ENCODE results near the gene MYO16.
"Not testable (repeated sequence)": the region's sequence is repeated elsewhere in the genome, so short reads cannot be mapped to it uniquely, and the experiment has no call there.

The MYO16 gene

DNA sequence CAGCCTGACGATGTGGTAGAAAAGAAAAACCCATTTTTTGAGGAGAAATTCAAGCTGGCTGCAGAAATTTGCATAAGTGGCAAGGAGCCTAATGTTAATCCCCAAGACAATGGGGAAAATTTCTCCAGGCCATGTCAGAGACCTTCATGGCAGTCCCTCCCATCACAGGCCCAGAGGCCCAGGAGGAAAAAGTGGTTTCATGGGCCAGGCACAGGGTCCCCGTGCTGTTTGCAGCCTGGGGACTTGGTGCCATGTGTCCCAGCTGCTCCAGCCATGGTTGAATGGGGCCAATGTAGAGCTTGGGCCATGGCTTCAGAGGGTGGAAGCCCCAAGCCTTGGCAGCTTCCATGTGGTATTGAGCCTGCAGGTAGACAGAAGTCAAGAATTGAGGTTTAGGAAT lies 153.1 kb downstream of the MYO16 start:
- H3K9ac ChIP-seq (ENCODE audit: low read length); H3K4me3 ChIP-seq (ENCODE audit: low read length); H3K4me1 ChIP-seq (ENCODE audit: control insufficient read depth, insufficient read depth, low read length); H3K9me3 ChIP-seq (ENCODE audit: control insufficient read depth, low read length); H3K27me3 ChIP-seq (ENCODE audit: control insufficient read depth, insufficient read depth, low read length); H3K36me3 ChIP-seq (ENCODE audit: control insufficient read depth, insufficient read depth, low read length): not testable (repeated sequence)

DNA sequence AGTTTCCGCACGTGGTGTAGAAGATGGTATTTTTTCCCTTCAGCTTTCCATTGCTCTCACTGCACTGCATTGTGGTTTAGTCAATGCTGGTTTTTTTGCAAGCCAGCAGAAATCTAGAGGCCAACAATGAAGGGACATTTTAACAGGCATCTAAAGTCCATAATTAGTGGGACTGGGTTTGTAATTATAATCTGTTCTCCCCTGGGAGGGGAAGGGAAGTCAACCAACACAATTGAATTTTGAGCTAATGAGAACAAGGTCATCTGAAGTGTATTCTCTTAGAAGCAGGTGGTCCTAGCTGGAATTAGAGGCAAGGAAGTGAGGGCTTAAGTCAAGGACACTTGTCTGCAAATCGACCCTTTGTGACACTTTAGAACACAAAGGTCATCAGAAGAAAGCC lies 156.4 kb downstream of the MYO16 start:
- Histone ChIP-seq H3K36me3 (ENCODE audit: control insufficient read depth, insufficient read depth, low read length) (no peaks in the 10 kb centered on the region), H3K4me1 (ENCODE audit: control insufficient read depth, insufficient read depth, low read length) (no peaks in the 10 kb centered on the region), H3K9ac (ENCODE audit: low read length) (no peak overlapping the region), H3K27me3 (ENCODE audit: control insufficient read depth, insufficient read depth, low read length) (no peaks in the 10 kb centered on the region), H3K9me3 (ENCODE audit: control insufficient read depth, low read length) (no peaks in the 10 kb centered on the region), H3K4me3 (ENCODE audit: low read length) (no peak overlapping the region)

DNA sequence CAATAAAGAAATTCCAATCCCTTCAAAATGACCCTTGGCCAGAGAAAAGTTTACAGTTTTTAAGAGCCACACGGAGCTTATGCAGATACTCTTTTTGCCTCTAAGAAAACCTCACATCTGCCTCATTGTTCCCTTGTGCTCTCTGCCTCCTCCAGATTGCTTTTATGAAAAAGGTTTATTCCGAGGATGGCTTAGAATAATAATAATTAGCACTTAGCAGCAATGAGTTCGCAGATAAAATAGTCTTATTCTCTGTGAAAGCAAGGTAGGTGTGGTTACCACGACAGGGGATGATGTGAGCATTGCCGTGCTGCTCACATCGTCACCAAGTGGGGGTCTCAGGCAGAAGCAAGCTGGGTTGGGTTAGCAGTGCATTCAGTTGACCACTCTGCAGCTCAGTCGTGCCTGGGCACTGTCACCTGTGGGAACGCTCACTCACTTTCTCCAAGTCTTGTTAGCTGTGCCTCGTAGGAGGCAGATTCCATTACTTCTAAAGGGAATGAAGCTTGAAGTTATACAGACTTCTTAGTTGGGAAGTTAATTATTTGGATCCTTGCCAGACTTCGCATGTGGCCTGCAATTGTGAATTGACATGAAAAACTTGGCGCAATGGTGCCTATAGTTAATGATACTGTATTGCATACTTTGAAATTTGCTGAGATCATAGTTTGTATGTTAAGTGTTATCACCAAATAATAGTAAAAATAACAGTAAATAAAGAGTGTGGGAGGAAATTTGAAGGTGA lies 157.2 kb downstream of the MYO16 start:
- H3K4me3 ChIP-seq (ENCODE audit: low read length) = no peak overlapping the region
- H3K9me3 ChIP-seq (ENCODE audit: control insufficient read depth, low read length) = no peaks in the 10 kb centered on the region
- no peak overlapping the region for H3K9ac ChIP-seq (ENCODE audit: low read length)
- H3K27me3 ChIP-seq (ENCODE audit: control insufficient read depth, insufficient read depth, low read length) = no peaks in the 10 kb centered on the region
- H3K4me1 ChIP-seq (ENCODE audit: control insufficient read depth, insufficient read depth, low read length) = no peaks in the 10 kb centered on the region
- H3K36me3 ChIP-seq (ENCODE audit: control insufficient read depth, insufficient read depth, low read length) = no peaks in the 10 kb centered on the region

DNA sequence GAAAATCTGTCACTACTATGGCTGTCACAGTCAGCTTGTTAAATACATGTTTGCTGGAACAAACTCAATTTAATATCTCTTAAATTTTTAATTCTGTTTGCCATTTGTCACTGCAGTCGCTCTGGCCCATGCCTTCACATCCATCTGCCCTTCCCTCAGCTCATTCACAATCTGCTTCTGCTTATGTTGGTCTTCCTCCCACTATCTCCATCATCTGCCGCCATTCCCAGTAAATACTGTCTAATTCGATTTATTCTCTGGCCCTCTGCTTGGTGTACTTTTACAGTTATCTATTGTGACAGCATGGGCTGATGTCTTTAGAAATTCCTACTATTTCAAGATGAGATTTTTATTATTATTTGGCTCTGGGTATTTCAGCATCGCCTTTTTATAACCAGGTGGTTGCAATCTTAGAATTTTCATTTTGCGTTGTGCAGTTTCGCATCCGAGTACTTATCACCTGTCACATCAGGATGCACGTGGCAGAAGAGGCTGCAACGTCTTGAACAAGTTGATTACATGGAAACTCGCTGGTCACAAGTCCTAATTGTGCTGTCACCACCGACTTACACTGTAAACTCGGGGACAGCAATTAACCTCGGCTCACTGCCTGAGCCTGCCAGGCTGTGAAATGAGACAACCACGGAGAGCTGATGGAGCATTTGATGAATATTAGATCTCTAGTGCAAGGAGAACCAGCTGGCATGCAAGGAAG lies 158.4 kb downstream of the MYO16 start:
- Histone ChIP-seq H3K27me3 (ENCODE audit: control insufficient read depth, insufficient read depth, low read length) (no peaks in the 10 kb centered on the region), H3K4me3 (ENCODE audit: low read length) (no peak overlapping the region), H3K36me3 (ENCODE audit: control insufficient read depth, insufficient read depth, low read length) (no peaks in the 10 kb centered on the region), H3K9me3 (ENCODE audit: control insufficient read depth, low read length) (no peaks in the 10 kb centered on the region), H3K9ac (ENCODE audit: low read length) (no peak overlapping the region), H3K4me1 (ENCODE audit: control insufficient read depth, insufficient read depth, low read length) (no peaks in the 10 kb centered on the region)

DNA sequence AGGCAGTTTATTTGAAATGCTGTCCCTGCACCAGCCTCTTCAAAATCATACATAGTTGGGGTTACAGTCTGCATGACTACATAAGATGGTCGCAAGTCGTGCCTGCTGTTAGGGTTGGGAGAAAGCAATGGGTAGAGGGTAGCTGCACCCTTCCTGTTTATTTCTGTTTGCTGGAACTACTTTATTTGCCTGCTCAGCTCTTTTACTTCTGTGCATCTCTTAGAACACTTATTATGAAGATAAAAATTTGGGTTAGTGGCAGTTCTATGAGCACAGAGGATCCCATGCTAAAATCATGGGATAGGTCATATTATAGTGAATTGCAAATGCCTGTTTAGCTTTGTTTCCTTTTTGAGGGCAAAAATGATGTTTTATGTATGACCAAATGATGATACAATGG lies 160.1 kb downstream of the MYO16 start:
- Histone ChIP-seq H3K9ac (ENCODE audit: low read length) (no peak overlapping the region), H3K4me1 (ENCODE audit: control insufficient read depth, insufficient read depth, low read length) (no peaks in the 10 kb centered on the region), H3K27me3 (ENCODE audit: control insufficient read depth, insufficient read depth, low read length) (no peaks in the 10 kb centered on the region), H3K9me3 (ENCODE audit: control insufficient read depth, low read length) (no peaks in the 10 kb centered on the region), H3K36me3 (ENCODE audit: control insufficient read depth, insufficient read depth, low read length) (no peaks in the 10 kb centered on the region), H3K4me3 (ENCODE audit: low read length) (no peak overlapping the region)

DNA sequence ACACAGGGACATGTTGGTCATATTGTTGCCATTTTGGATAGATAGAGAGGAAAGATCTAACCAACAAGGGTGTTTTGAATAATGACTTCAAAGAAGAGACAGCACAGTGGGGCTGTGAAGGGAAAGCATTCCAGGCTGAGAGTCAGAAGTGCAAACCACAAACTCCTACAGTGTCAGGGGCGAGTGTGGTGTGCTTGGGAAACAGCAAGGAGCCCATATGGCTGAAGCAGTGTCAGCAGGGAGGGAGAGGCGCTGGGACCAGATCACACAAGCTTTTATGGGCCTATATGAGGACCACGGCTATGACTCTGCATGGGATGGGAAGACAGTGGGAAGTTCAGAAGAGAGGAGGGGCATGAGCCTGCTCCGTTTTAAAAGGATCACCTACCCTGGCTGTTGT lies 166.4 kb downstream of the MYO16 start:
- Histone ChIP-seq H3K27me3 (ENCODE audit: control insufficient read depth, insufficient read depth, low read length) (no peaks in the 10 kb centered on the region), H3K36me3 (ENCODE audit: control insufficient read depth, insufficient read depth, low read length) (no peaks in the 10 kb centered on the region), H3K4me1 (ENCODE audit: control insufficient read depth, insufficient read depth, low read length) (no peaks in the 10 kb centered on the region), H3K4me3 (ENCODE audit: low read length) (no peak overlapping the region), H3K9ac (ENCODE audit: low read length) (no peak overlapping the region), H3K9me3 (ENCODE audit: control insufficient read depth, low read length) (no peaks in the 10 kb centered on the region)

DNA sequence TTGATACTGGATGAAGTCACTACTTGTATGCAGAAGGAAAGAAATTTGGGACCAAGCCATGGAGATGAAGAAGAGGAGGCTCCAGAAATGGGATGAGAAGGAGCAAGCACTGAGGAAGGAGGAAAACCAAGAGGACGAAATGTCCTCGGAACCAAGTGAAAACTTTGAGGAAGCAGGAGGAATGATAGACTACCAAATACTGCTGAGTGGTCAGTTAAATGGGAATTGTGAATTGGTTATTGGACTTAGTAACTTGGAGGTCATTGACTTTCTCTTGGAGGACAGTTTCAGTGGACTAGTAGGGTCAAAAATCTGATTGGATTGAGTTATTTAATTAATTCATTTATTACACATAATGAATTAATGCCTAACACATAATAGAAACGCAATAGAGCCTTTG lies 167.9 kb downstream of the MYO16 start:
- H3K9me3 ChIP-seq (ENCODE audit: control insufficient read depth, low read length) = no peaks in the 10 kb centered on the region
- H3K27me3 ChIP-seq (ENCODE audit: control insufficient read depth, insufficient read depth, low read length) = no peaks in the 10 kb centered on the region
- no peaks in the 10 kb centered on the region for H3K36me3 ChIP-seq (ENCODE audit: control insufficient read depth, insufficient read depth, low read length)
- no peak overlapping the region for H3K9ac ChIP-seq (ENCODE audit: low read length)
- H3K4me3 ChIP-seq (ENCODE audit: low read length) = no peak overlapping the region
- no peaks in the 10 kb centered on the region for H3K4me1 ChIP-seq (ENCODE audit: control insufficient read depth, insufficient read depth, low read length)

DNA sequence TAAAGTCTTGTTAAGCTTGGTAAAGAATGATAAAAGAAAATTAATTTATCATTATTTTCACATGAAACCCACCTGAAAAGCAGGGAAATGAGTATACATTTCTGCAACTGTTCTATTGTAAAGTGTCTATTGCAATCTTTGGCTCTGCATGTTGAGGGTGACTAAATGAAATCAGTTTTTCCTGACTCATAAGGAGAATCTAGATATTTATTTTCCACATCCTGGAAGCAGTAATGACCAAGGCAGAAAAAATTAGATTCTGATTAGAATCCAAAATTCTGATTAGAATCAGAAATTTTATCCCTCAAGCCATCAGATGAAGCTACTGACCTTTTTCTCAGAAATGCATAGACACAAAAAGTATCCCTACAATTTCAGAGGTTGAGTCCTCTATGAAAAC lies 178.4 kb downstream of the MYO16 start:
- Histone ChIP-seq H3K9me3 (ENCODE audit: control insufficient read depth, low read length) (no peaks in the 10 kb centered on the region), H3K36me3 (ENCODE audit: control insufficient read depth, insufficient read depth, low read length) (no peaks in the 10 kb centered on the region), H3K4me1 (ENCODE audit: control insufficient read depth, insufficient read depth, low read length) (no peaks in the 10 kb centered on the region), H3K4me3 (ENCODE audit: low read length) (no peak overlapping the region), H3K9ac (ENCODE audit: low read length) (no peak overlapping the region), H3K27me3 (ENCODE audit: control insufficient read depth, insufficient read depth, low read length) (no peaks in the 10 kb centered on the region)

DNA sequence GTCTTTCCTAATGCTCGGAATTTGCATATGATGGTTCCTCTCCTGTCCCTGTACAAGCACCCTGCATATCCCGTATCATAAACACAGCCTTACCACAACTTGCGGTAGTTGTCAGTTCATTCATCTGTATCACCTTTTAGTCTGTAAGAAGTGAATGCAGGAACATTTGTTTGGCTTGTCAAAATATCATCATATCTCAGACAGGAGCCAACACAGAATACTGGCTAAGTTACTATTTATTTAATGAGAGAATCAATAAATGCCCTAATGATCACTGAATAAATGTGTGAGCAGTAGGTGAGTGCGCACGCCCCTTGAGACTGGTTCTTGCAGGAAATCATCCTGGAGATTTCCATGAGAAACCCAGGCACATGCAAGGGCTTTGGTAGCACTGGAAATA lies 182.8 kb downstream of the MYO16 start:
- Histone ChIP-seq H3K4me3 (ENCODE audit: low read length) (no peak overlapping the region), H3K9me3 (ENCODE audit: control insufficient read depth, low read length) (no peaks in the 10 kb centered on the region)

DNA sequence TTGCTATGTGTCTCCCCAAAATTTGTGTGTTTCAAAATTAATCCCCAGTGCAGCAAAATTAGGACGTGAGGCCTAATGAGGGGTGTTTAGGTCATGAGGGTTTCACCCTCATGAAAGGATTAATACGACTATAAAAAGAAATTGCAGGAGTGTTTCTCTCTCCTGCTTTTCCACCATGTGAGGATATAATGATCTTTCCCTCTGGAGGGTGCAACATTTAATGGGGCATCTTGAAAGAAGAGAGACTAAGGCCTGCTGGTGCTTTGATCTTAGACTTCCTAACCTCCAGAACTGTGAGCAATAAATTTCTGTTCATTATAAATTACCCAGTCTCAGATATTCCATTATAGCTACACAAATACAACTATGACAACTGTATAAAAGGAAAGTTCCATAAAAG lies 183.2 kb downstream of the MYO16 start:
- H3K9ac ChIP-seq (ENCODE audit: low read length) = no peak overlapping the region
- no peaks in the 10 kb centered on the region for H3K4me1 ChIP-seq (ENCODE audit: control insufficient read depth, insufficient read depth, low read length)
- H3K9me3 ChIP-seq (ENCODE audit: control insufficient read depth, low read length) = no peaks in the 10 kb centered on the region
- H3K27me3 ChIP-seq (ENCODE audit: control insufficient read depth, insufficient read depth, low read length) = no peaks in the 10 kb centered on the region
- no peak overlapping the region for H3K4me3 ChIP-seq (ENCODE audit: low read length)
- no peaks in the 10 kb centered on the region for H3K36me3 ChIP-seq (ENCODE audit: control insufficient read depth, insufficient read depth, low read length)

More for the DNA sequence above, 182.8 kb downstream of the MYO16 start:
- H3K4me1 ChIP-seq (ENCODE audit: control insufficient read depth, insufficient read depth, low read length) = no peaks in the 10 kb centered on the region
- H3K36me3 ChIP-seq (ENCODE audit: control insufficient read depth, insufficient read depth, low read length) = no peaks in the 10 kb centered on the region
- no peak overlapping the region for H3K9ac ChIP-seq (ENCODE audit: low read length)
- no peaks in the 10 kb centered on the region for H3K27me3 ChIP-seq (ENCODE audit: control insufficient read depth, insufficient read depth, low read length)

DNA sequence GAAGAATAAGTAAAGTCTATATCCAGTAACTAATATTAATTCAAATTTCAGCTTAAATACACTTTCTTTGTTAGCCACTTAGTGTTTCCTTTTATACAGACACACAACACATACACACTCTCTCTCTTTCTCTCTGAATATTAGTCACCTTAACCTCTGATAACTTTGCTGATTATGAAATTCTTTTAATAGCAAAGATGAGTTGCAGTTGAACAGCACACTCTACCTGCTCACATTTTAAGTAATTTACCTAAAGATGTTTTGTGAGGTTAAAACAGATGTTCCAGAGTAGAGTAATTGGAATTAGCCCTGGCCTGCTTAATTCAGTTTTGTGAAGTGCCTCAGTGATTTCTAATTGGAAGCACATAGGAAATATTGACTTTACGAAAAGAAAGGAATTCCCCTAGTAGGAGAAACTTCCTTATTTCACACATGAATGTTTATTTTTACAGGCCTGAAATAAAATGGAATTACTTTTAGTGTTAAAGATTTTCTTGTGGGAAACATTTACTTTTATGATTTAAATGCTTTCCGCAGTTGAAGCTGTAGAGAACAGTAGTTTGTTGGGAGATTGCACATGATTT lies 184.3 kb downstream of the MYO16 start:
- H3K4me1 ChIP-seq (ENCODE audit: control insufficient read depth, insufficient read depth, low read length) = no peaks in the 10 kb centered on the region
- no peaks in the 10 kb centered on the region for H3K9me3 ChIP-seq (ENCODE audit: control insufficient read depth, low read length)
- H3K9ac ChIP-seq (ENCODE audit: low read length) = no peak overlapping the region
- no peaks in the 10 kb centered on the region for H3K36me3 ChIP-seq (ENCODE audit: control insufficient read depth, insufficient read depth, low read length)
- no peak overlapping the region for H3K4me3 ChIP-seq (ENCODE audit: low read length)
- no peaks in the 10 kb centered on the region for H3K27me3 ChIP-seq (ENCODE audit: control insufficient read depth, insufficient read depth, low read length)

DNA sequence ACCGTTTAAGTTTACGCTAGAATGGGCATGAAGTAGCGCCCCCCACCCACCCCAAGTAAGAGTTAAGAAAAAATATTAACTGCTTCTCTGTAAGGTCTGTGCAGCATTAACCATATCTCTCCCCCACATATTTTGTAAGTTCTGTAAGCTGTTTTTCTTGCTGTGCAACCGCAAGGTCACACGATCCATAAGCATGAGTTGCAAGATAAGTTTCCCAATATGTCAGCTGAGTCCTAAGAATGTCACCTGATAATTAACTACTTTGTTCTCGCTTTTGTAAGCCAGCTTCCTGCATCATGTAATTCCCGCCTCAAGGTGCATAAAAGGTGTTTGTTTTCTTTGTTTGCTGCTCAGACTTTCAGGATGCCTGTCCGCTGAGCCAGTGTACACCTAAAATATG lies 187.0 kb downstream of the MYO16 start:
- no peaks in the 10 kb centered on the region for H3K36me3 ChIP-seq (ENCODE audit: control insufficient read depth, insufficient read depth, low read length)
- H3K27me3 ChIP-seq (ENCODE audit: control insufficient read depth, insufficient read depth, low read length) = no peaks in the 10 kb centered on the region
- no peak overlapping the region for H3K9ac ChIP-seq (ENCODE audit: low read length)
- no peaks in the 10 kb centered on the region for H3K9me3 ChIP-seq (ENCODE audit: control insufficient read depth, low read length)
- H3K4me1 ChIP-seq (ENCODE audit: control insufficient read depth, insufficient read depth, low read length) = no peaks in the 10 kb centered on the region
- no peak overlapping the region for H3K4me3 ChIP-seq (ENCODE audit: low read length)

Data from mucosa of stomach (tissue), 1 donor.